H1 (cell line): ENCODE results near the gene AIDA.

Source experiments
- CTCF ChIP-seq, 3 experiments: IDR thresholded peaks; 1 replicate in 2 of 3; 2 replicates in 1 of 3; pipeline versions ENCODE4 v1.5.1 to v1.6.1; 2011; ENCODE audit warnings: low read length in 3 of 3, mild to moderate bottlenecking in 3 of 3, inconsistent platforms in 2 of 3, low read depth in 1 of 3, moderate library complexity in 1 of 3; ENCODE audit not compliant: insufficient read depth in 1 of 3; ENCODE audit errors: control extremely low read depth in 1 of 3
- PHF8 ChIP-seq: fragments of 200-600 bp; sonication (generic); conservative IDR thresholded peaks from 2 replicates; pipeline ENCODE4 v1.7.1; 2012; ENCODE audit warnings: low read depth, mild to moderate bottlenecking, inconsistent platforms, low read length, moderate library complexity

DNA sequence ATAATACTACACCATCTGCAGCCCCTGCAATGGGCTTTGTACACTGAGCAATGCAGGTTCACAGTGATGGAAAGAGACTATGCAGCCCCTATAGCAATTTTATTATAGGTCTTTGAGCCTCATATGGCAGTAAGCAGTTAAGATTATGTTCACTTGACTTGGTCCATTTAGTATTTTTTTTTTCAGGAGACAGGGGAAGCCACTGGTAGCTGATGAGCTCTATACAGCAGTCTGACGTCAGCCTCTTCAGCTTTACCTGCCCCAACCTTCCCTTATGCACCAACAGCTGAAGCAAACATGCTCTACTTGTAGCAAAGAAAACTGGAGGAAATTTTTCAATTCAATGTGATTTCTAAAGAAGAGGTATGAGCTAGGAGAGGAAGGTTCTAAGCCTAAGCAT, 32.2 kb downstream of the AIDA start:
- TF ChIP-seq PHF8 (no peak), CTCF (IDR thresholded peaks at IDR 0.05; ENCODE audit: control extremely low read depth in 1 of 3, insufficient read depth in 1 of 3, low read depth in 1 of 3, low read length in 3 of 3) (no peak)
